NCI-H2171 (cell line): ENCODE data around the gene KLHL17.
A peak's percentile ranks its signal among the peaks of the same experiment; 100 is the strongest.

ENCODE experiments used
- DNase-seq: peaks from one replicate; lab custom pipeline; 2025; lab: John Stamatoyannopoulos, UW

The KLHL17 gene

DNA sequence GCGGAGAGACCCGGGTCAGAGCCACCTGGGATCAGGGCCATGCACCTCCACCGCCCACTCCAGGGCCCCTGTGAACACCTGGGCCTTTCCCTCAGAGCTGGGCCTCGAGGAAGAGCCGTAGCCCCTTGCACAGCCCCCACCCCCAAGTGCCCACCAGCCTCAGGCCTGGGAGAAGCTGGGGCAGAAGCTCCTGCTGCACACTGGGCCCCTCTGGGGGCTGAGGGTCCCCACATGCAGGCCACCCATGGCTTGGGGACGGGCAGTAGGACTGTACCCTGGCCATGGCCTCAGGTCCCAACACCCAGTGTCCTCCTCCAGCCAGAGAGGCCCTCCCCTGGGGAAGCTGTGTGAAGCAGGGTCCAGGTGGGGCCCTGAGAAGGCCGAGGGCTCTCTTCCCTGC is 7.8 kb upstream of the KLHL17 start:
- DNase-seq: no peak

- DNase-seq: no peak
Observed at GRCh38 chr1:953524-954320, 6.7 kb upstream of the KLHL17 start.

DNA sequence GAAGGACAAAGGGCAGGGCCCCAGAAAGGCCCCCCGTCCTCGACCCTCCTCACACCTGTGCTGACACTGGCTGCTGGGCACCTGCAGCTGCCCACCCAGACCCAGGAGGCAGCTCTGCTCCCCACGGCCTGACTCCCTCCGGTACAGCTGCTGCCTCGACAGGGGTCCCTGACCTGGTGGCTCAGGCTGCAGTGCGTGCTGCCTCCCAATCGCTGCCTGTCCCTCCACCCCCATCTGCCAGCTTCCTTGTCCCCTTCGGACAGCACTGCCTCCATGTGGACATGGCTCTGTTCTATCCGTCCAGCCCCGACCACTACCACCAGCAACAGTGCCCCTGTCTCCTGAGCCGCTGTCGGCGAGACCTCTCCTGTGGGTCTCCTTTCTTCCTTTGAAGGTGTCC is 5.5 kb upstream of the KLHL17 start:
- no peak for DNase-seq

GRCh38 chr1:955474-955873 is 4.9 kb upstream of the KLHL17 start:
- DNase-seq: no peak

DNA sequence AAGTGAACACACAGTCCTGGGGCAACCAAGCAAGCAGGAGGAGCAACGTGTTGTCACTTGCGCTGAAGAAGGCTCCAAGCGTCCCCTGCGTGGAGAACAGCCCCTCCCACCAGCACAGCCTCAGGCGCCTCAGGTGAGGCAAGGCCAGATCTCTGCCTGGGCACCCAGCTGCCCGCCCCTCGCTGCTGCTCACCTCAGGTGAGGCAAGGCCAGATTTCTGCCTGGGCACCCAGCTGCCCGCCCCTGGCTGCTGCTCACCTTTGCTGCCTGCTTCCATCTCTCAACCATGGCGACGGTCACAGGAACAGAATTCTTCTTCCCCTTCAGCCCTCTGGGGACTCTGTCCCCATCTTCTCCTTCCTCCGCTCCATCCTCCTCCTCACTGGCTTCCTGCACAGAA is 3.7 kb upstream of the KLHL17 start:
- no peak for DNase-seq

DNA sequence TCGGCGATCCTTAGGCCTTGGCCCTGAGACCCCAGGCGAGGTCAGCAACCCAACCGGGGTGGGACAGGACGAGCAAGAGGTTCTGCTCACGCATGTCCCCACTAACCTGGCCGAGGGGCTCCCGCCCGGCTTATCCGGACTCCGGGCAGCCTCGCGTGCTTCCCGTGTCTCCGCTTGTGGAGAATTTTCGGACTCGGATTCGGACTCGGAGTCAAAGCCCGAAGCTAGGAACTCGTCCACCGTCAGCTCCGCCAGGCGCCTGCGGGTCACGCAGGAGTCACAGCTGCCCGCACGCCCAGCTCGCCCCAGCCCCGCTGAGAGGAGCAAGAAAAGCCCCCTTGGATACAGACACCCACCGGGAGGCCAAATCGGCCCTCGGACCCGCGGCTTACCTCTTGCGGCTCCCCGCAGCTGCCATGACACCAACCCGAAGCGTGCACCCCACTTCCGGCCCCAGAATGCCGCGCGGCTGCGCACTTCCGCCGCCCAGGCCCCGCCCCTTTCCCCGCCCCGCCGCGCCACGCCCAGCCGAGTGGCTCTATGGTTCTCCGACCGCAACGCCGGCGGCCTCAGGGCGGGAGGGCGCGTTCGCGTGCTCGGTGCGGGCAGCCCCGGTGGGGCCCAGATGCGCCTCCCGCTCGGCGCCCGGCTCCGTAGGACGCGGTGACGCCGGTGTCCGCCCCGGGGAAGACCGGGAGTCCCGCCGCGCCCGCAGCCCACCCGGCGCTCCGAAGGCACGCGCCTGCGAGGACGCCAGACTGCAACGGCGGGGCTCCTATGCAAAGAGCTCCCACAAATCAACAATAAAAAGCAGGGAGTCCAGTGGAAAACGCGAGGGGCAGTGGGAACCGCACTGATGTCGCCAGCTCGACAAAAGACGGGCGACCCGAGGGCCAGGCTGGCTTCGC is 1.3 kb upstream of the KLHL17 start, which contains the start of gene NOC2L:
TSS of gene NOC2L (minus strand) at position 434 of the 908 bp plus-strand sequence. CDS start at position 418, 16 bp downstream.
- peak; percentile 80 for DNase-seq

GRCh38 chr1:959731-960362 is 537 bp upstream of the KLHL17 start:
- DNase-seq: no peak

DNA sequence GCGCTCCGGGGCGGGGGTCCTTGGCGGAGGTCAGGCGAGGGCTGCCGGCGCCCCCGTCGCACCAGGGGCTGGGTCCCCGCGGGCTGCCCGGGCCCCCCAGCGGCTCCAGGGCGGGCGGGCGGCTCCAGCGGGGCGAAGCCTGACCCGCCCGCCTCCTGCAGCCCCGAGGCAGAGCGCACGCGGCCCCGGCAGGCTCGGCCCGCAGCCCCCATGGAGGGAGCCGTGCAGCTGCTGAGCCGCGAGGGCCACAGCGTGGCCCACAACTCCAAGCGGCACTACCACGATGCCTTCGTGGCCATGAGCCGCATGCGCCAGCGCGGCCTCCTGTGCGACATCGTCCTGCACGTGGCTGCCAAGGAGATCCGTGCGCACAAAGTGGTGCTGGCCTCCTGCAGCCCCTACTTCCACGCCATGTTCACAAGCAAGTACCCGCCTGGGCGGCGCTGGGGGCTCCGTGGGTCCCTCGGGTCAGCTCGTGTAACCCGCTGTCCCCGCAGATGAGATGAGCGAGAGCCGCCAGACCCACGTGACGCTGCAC is 817 bp downstream of the KLHL17 start:
- DNase-seq: no peak

- DNase-seq: no peak
Observed at GRCh38 chr1:962381-963300, 2.3 kb downstream of the KLHL17 start.

DNA sequence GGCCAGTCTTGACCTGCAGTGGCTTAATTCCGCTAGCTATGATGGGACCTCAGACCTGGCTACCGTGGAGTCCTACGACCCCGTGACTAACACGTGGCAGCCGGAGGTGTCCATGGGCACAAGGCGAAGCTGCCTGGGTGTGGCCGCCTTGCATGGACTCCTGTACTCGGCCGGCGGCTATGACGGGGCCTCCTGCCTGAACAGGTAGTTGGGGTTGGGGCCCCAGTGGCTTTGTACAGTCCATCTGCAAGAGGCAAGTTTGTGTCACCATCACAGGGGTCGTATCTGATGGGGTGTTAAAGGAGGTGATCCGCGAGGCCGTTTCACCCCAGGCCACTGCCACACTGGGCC is 2.9 kb downstream of the KLHL17 start:
- DNase-seq: no peak

GRCh38 chr1:963746-964525 is 3.6 kb downstream of the KLHL17 start:
- no peak for DNase-seq

- no peak for DNase-seq
Observed at GRCh38 chr1:964691-965525, 4.5 kb downstream of the KLHL17 start.

DNA sequence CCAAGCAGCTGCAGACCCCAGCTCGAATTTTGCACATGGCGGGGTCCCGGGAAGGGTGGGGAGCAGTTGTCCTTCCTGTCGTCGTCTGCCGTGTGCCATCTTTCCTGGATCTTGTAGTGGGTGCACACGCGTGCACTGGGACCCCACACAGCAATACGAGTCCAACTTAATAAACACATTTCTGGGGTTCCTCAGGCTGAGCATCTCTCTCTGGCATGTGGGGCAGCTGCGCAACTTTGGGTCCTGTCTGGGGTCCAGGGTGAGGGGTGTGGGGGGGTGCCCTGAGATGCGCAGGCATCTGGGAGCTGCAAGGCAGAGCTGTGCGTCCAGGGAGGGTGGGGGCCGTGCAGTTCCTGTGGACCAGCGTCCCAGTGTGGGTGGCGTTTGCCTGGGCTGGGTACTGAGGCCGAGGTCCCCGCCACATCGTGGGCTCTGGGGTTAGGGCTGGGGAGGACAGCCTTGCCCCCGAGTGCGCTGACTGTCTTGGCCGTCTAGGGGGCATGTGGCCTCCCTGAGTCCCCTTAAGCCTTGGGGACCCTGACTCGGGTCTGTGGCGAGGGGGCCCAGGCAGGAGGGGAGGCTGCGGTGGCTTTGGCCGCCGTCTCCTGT is 5.2 kb downstream of the KLHL17 start:
- DNase-seq: no peak

- DNase-seq: no peak
Observed at GRCh38 chr1:966135-966703, 5.8 kb downstream of the KLHL17 start, which contains the start of gene PLEKHN1. Gene PLEKHN1 (plus strand): TSS chr1:966482. CDS start chr1:966532, 50 bp downstream.

GRCh38 chr1:966704-967300 is 6.4 kb downstream of the KLHL17 start:
- no peak for DNase-seq

GRCh38 chr1:967466-968343 is 7.3 kb downstream of the KLHL17 start:
- no peak for DNase-seq

DNA sequence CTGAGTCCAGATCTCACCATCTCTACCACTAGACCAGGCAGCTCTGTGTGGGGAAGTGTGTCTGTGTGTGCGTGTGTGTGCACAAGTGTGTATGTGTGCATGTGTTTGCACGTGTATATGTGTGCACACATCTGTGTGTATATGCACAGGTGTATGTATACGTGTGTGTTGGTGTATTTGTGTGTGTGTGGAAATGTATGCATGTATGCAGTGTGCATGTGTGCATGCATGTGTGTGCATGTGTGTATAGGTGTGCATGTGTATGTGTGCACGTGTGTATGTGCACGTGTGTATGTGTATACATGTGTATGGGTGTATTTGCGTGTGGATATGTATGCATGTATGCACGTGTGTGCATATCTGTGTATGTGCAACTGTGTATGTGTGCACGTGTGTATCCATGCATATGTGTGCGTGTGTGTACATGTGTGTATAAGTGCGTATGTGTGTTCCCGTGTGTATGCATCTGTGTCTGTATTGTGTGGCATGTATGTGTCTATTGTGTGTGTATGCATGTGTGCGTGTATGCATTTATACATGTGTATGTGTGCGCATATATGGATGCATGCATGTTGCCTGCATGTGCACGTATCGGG is 9.0 kb downstream of the KLHL17 start:
- no peak for DNase-seq
